Endodermal cell (in vitro differentiated cells): ENCODE results near the gene CXADR. TPM values are rescaled to one million over a fixed set of nuclear protein-coding genes. Genes with fewer than 3 reads are reported as not detected.

Source experiments
- DNase-seq: peaks from one replicate; pipeline ENCODE4 v3.0.0-alpha.2; 2017
- H3K27ac ChIP-seq: 2 replicates; pipeline ENCODE4 v1.5.1; 2013; ENCODE audit warnings: mild to moderate bottlenecking, low read depth, low read length, moderate library complexity
- H3K27me3 ChIP-seq: 2 replicates; pipeline ENCODE4 v1.6.1; 2013; ENCODE audit warnings: mild to moderate bottlenecking, low read length, moderate library complexity; ENCODE audit not compliant: insufficient read depth, control insufficient read depth, poor library complexity, severe bottlenecking
- H3K36me3 ChIP-seq: 2 replicates; pipeline ENCODE4 v1.7.0; 2013; ENCODE audit warnings: mild to moderate bottlenecking, low read length, moderate library complexity; ENCODE audit not compliant: control insufficient read depth, insufficient read depth
- H3K4me1 ChIP-seq: one replicate; pipeline ENCODE4 v1.7.0; 2013; ENCODE audit warnings: low read length; ENCODE audit not compliant: control insufficient read depth, insufficient read depth
- H3K4me3 ChIP-seq: 2 replicates; pipeline ENCODE4 v1.5.1; 2013; ENCODE audit warnings: mild to moderate bottlenecking, low read length, moderate library complexity
- H3K9ac ChIP-seq: 2 replicates; pipeline ENCODE4 v1.6.1; 2013; ENCODE audit warnings: mild to moderate bottlenecking, low read length, moderate library complexity; ENCODE audit not compliant: poor library complexity, severe bottlenecking; ENCODE audit errors: extremely low read depth
- H3K9me3 ChIP-seq: 2 replicates; pipeline ENCODE4 v1.6.1; 2013; ENCODE audit warnings: mild to moderate bottlenecking, low read length, moderate library complexity; ENCODE audit not compliant: control insufficient read depth
- H3K27ac Mint-ChIP-seq: 2 replicates; pipeline ENCODE4 v1.8.0; 2020; ENCODE audit warnings: mixed read lengths
- H3K27me3 Mint-ChIP-seq: 2 replicates; pipeline ENCODE4 v1.8.0; 2021; ENCODE audit warnings: mild to moderate bottlenecking, mixed read lengths; ENCODE audit not compliant: insufficient read depth
- H3K36me3 Mint-ChIP-seq: 2 replicates; pipeline ENCODE4 v1.8.0; 2020; ENCODE audit warnings: low read depth, mixed read lengths
- H3K4me1 Mint-ChIP-seq: 2 replicates; pipeline ENCODE4 v1.8.0; 2020; ENCODE audit warnings: mixed read lengths
- H3K4me3 Mint-ChIP-seq: 2 replicates; pipeline ENCODE4 v1.8.0; 2020; ENCODE audit warnings: mild to moderate bottlenecking, moderate library complexity, mixed read lengths
- H3K9me3 Mint-ChIP-seq: 2 replicates; pipeline ENCODE4 v1.8.0; 2020; ENCODE audit warnings: mild to moderate bottlenecking, mixed read lengths
- CTCF ChIP-seq: fragments of 200-600 bp; sonication (generic); conservative IDR thresholded peaks from 2 replicates; pipeline ENCODE4 v1.5.0; 2021; ENCODE audit warnings: antibody characterized with exemption, mild to moderate bottlenecking
- WGBS, 2 experiments: methylation state at CpG; one replicate each; pipeline versions ENCODE4 v1.1.5 to v1.1.7; 2013; ENCODE audit warnings: missing lambda C conversion rate in 2 of 2, mixed read lengths in 1 of 2; ENCODE audit not compliant: insufficient coverage in 1 of 2, insufficient read length in 1 of 2; 5-methylcytosine and 5-hydroxymethylcytosine counted together
- total RNA-seq, 2 donors: library from RNA; stranded (reverse); fragmentation: NEBNext Ultra II Directional in 1 of 2; extraction: Animal tissue kit (Norgen Biotek cat#: 25700) in 1 of 2; gene quantifications; 2 replicates in 1 of 2; 3 replicates in 1 of 2; pipeline ENCODE4 v1.2.1, GENCODE V29; 2021

Gene CXADR
- total RNA-seq, 2 donors from 2014 or later: 60.5 to 84.3 TPM

DNA sequence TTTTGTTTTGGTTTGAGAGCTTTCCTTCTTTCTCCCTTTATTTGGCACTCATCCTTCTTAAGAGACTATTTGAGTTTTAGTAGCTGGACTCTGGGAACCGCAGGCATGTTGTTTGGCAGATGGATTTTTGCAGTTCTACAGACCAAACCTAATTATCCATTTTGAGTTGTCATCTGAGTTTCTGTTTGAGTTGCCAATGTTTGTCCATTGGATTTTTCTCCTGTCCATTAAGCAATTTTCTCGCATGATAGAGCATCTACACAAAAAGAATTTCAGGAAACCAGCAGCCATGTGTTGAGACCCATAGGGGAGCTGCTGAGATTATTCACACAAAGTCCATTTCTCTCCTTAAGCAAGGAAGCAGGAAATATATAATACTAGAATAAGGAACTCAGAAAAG, 17.2 kb upstream of the CXADR start:
- H3K36me3 ChIP-seq: no peaks in the 10 kb centered on the region
- peaks cover 6% of the 10 kb centered on the region for H3K4me1 ChIP-seq
- no peak overlapping the region for H3K27ac Mint-ChIP-seq
- peaks cover 11% of the 10 kb centered on the region for H3K4me1 Mint-ChIP-seq
- no peaks in the 10 kb centered on the region for H3K9me3 ChIP-seq
- H3K4me3 Mint-ChIP-seq: no peak overlapping the region
- H3K9ac ChIP-seq: no peak overlapping the region
- WGBS, 2 experiments: 83 to 85% methylated on average over 1 to 2 of the region's 2 CpGs
- peaks cover 17% of the 10 kb centered on the region for H3K27me3 Mint-ChIP-seq
- H3K36me3 Mint-ChIP-seq: no peaks in the 10 kb centered on the region
- no peaks in the 10 kb centered on the region for H3K9me3 Mint-ChIP-seq
- TF ChIP-seq CTCF: no peak
- no peaks in the 10 kb centered on the region for H3K27me3 ChIP-seq
- no peak for DNase-seq
- no peak overlapping the region for H3K4me3 ChIP-seq
- no peak overlapping the region for H3K27ac ChIP-seq

DNA sequence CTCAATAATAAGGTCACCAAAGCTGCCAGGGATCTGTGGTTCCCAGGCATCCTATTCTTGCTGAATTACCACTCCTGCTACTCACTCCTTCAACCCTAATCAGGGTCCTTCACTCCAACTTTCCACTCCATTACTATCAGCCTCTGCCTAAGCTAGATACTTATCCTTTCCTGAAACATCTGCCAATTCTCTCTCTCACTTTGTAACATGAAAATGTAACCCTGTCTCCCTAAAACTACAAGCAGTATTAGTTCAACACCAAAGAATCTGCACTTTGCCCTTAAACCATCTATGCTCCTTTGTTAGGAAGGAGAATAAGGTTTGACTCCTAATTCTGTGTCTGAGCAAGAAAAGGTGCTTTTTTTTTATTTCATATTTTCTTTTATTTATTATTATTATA, 15.5 kb upstream of the CXADR start:
- H3K4me1 Mint-ChIP-seq: peaks cover 11% of the 10 kb centered on the region
- H3K36me3 Mint-ChIP-seq: no peaks in the 10 kb centered on the region
- no peak for DNase-seq
- Histone ChIP-seq H3K9ac (no peak overlapping the region), H3K27ac (no peak overlapping the region), H3K9me3 (no peaks in the 10 kb centered on the region), H3K27me3 (no peaks in the 10 kb centered on the region), H3K4me3 (no peak overlapping the region), H3K4me1 (peaks cover under 1% of the 10 kb centered on the region), H3K36me3 (no peaks in the 10 kb centered on the region)
- H3K9me3 Mint-ChIP-seq: no peaks in the 10 kb centered on the region
- peaks cover 19% of the 10 kb centered on the region for H3K27me3 Mint-ChIP-seq
- no peak overlapping the region for H3K27ac Mint-ChIP-seq
- no peak overlapping the region for H3K4me3 Mint-ChIP-seq
- TF ChIP-seq CTCF: no peak

DNA sequence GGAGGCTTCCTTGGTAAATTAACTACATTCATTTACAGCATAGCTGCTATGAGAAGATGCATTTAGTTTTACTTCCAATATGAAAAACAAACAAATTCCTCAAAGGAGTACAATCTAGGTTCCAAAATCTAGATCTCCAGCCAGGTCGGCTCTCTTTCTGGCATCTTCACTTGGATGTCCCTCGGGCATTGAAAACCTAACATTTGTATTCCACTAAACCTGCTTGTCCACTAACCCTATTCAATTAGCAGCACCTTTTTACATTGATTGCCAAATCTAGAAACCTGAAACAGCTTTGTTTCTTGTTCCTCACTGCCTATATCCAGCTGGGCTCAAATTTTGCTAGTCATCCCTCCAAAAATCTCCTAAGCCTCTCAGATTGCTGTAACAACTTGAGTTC, 14.3 kb upstream of the CXADR start:
- Histone ChIP-seq H3K4me1 (no peaks in the 10 kb centered on the region), H3K9ac (no peak overlapping the region), H3K4me3 (no peak overlapping the region), H3K27ac (no peak overlapping the region), H3K27me3 (no peaks in the 10 kb centered on the region), H3K9me3 (no peaks in the 10 kb centered on the region), H3K36me3 (no peaks in the 10 kb centered on the region)
- DNase-seq: no peak
- H3K27ac Mint-ChIP-seq: no peak overlapping the region
- WGBS, 2 experiments: 93 to 100% methylated on average over 2 of the region's 2 CpGs
- H3K4me1 Mint-ChIP-seq: peaks cover 9% of the 10 kb centered on the region
- H3K36me3 Mint-ChIP-seq: no peaks in the 10 kb centered on the region
- no peak for TF ChIP-seq CTCF
- peaks cover 19% of the 10 kb centered on the region for H3K27me3 Mint-ChIP-seq
- no peak overlapping the region for H3K4me3 Mint-ChIP-seq
- no peaks in the 10 kb centered on the region for H3K9me3 Mint-ChIP-seq
